ENCODE measurements around the gene SYNE2.

SYNE2 gene

GRCh38 chr14:64137657-64138290 is 285.0 kb downstream of the SYNE2 start:
- no peaks in the 10 kb centered on the region for H4K20me1 ChIP-seq (ENCODE audit: insufficient read depth)
- no peak overlapping the region for H3K27ac ChIP-seq
- no peak overlapping the region for H3K4me2 ChIP-seq
- no peak overlapping the region for H2AFZ ChIP-seq (ENCODE audit: low read depth)
- H3K36me3 ChIP-seq (ENCODE audit: insufficient read depth): no peaks in the 10 kb centered on the region
- H3K79me2 ChIP-seq (ENCODE audit: insufficient read depth, low read depth): no peaks in the 10 kb centered on the region
- no peak overlapping the region for H3K4me3 ChIP-seq (IDR thresholded peaks at IDR 0.05; ENCODE audit: insufficient read depth, low read depth, low read length)
- H3K4me1 ChIP-seq (ENCODE audit: low read depth, poor library complexity, severe bottlenecking): no peaks in the 10 kb centered on the region
- no peak overlapping the region for H3K9ac ChIP-seq
- H3K27me3 ChIP-seq (ENCODE audit: insufficient read depth, low read depth): no peaks in the 10 kb centered on the region
- no peak for TF ChIP-seq CTCF (conservative IDR thresholded peaks at IDR 0.05; ENCODE audit: low read depth, low read length)

- Histone ChIP-seq H2AFZ (ENCODE audit: low read depth) (no peak overlapping the region), H3K27me3 (ENCODE audit: insufficient read depth, low read depth) (no peaks in the 10 kb centered on the region), H3K79me2 (ENCODE audit: insufficient read depth, low read depth) (no peaks in the 10 kb centered on the region), H3K4me1 (ENCODE audit: low read depth, poor library complexity, severe bottlenecking) (no peaks in the 10 kb centered on the region), H3K9ac (no peak overlapping the region), H4K20me1 (ENCODE audit: insufficient read depth) (no peaks in the 10 kb centered on the region), H3K27ac (no peak overlapping the region), H3K4me3 (IDR thresholded peaks at IDR 0.05; ENCODE audit: insufficient read depth, low read depth, low read length) (no peak overlapping the region), H3K36me3 (ENCODE audit: insufficient read depth) (no peaks in the 10 kb centered on the region), H3K4me2 (no peak overlapping the region)
- TF ChIP-seq CTCF (conservative IDR thresholded peaks at IDR 0.05; ENCODE audit: low read depth, low read length): no peak
These were observed 294.5 kb downstream of the SYNE2 start for GRCh38 chr14:64147126-64147790.

GRCh38 chr14:64149921-64150320 is 297.1 kb downstream of the SYNE2 start:
- H2AFZ ChIP-seq (ENCODE audit: low read depth): no peak overlapping the region
- no peaks in the 10 kb centered on the region for H3K4me1 ChIP-seq (ENCODE audit: low read depth, poor library complexity, severe bottlenecking)
- H3K27me3 ChIP-seq (ENCODE audit: insufficient read depth, low read depth): no peaks in the 10 kb centered on the region
- H4K20me1 ChIP-seq (ENCODE audit: insufficient read depth): no peaks in the 10 kb centered on the region
- no peak overlapping the region for H3K27ac ChIP-seq
- TF ChIP-seq CTCF (conservative IDR thresholded peaks at IDR 0.05; ENCODE audit: low read depth, low read length): no peak
- no peaks in the 10 kb centered on the region for H3K36me3 ChIP-seq (ENCODE audit: insufficient read depth)
- H3K4me3 ChIP-seq (IDR thresholded peaks at IDR 0.05; ENCODE audit: insufficient read depth, low read depth, low read length): no peak overlapping the region
- H3K4me2 ChIP-seq: no peak overlapping the region
- H3K9ac ChIP-seq: no peak overlapping the region
- H3K79me2 ChIP-seq (ENCODE audit: insufficient read depth, low read depth): no peaks in the 10 kb centered on the region

- no peaks in the 10 kb centered on the region for H3K36me3 ChIP-seq (ENCODE audit: insufficient read depth)
- no peak overlapping the region for H3K4me2 ChIP-seq
- H3K27ac ChIP-seq: no peak overlapping the region
- no peaks in the 10 kb centered on the region for H3K4me1 ChIP-seq (ENCODE audit: low read depth, poor library complexity, severe bottlenecking)
- H3K79me2 ChIP-seq (ENCODE audit: insufficient read depth, low read depth): no peaks in the 10 kb centered on the region
- H2AFZ ChIP-seq (ENCODE audit: low read depth): no peak overlapping the region
- H3K4me3 ChIP-seq (IDR thresholded peaks at IDR 0.05; ENCODE audit: insufficient read depth, low read depth, low read length): no peak overlapping the region
- no peaks in the 10 kb centered on the region for H4K20me1 ChIP-seq (ENCODE audit: insufficient read depth)
- H3K9ac ChIP-seq: no peak overlapping the region
- no peak for TF ChIP-seq CTCF (conservative IDR thresholded peaks at IDR 0.05; ENCODE audit: low read depth, low read length)
- H3K27me3 ChIP-seq (ENCODE audit: insufficient read depth, low read depth): no peaks in the 10 kb centered on the region
These were observed 305.8 kb downstream of the SYNE2 start for GRCh38 chr14:64158608-64159007.

All from KMS-11 (cell line).